Measurements from ENCODE around the gene TULP4. TPM values are rescaled to one million over a fixed set of nuclear protein-coding genes. Genes with fewer than 3 reads are reported as not detected.

TULP4 gene
- total RNA-seq, 2 donors from 2014 or later = 140 to 199 TPM

- Histone ChIP-seq H3K27ac (no peak overlapping the region), H3K36me3 (no peaks in the 10 kb centered on the region), H3K27me3 (no peaks in the 10 kb centered on the region), H3K4me1 (peaks cover 0 to 3% of the 10 kb centered on the region in 2 donors), H3K9me3 (peaks cover 0 to 4% of the 10 kb centered on the region in 2 donors), H3K4me3 (no peak overlapping the region)
- TF ChIP-seq CTCF (IDR thresholded peaks at IDR 0.05) = no peak
- DNase-seq (ENCODE audit: low spot score) = no peak
Observed at GRCh38 chr6:158329531-158329930, 17.3 kb downstream of the TULP4 start.

GRCh38 chr6:158330016-158330415, 17.8 kb downstream of the TULP4 start:
- DNase-seq (ENCODE audit: low spot score) = no peak
- TF ChIP-seq CTCF (IDR thresholded peaks at IDR 0.05) = no peak
- H3K4me3 ChIP-seq = no peak overlapping the region

DNA sequence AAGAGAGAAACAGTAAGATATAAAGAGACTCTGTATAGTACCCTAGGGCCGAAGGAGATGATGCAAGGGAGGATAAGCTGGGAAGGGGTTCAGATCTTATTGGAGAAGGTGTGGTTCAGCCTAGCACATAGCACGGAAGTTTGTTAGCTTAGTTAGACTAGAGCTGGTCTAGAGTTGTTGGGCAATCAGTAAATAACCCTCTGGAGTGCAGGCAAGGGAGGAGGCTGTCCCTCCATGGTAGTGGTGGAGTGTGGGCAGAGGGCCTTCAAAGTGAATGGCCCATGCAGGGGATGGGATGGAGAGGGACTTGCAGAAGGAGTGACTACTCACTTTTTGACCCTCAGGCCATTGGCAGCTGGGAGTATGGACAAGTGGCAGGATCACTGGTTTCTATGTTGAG, 20.0 kb downstream of the TULP4 start:
- DNase-seq (ENCODE audit: low spot score) = no peak
- no peak for TF ChIP-seq CTCF (IDR thresholded peaks at IDR 0.05)
- no peaks in the 10 kb centered on the region for H3K27me3 ChIP-seq

More at GRCh38 chr6:158330016-158330415, 17.8 kb downstream of the TULP4 start:
- H3K27me3 ChIP-seq = no peaks in the 10 kb centered on the region
- no peak overlapping the region for H3K27ac ChIP-seq
- H3K9me3 ChIP-seq = peaks cover 0 to 4% of the 10 kb centered on the region in 2 donors
- H3K4me1 ChIP-seq = no peaks in the 10 kb centered on the region
- H3K36me3 ChIP-seq = no peaks in the 10 kb centered on the region

GRCh38 chr6:158333094-158333493, 20.8 kb downstream of the TULP4 start:
- no peak for DNase-seq (ENCODE audit: low spot score)
- Histone ChIP-seq H3K4me3 (no peak overlapping the region), H3K4me1 (no peaks in the 10 kb centered on the region), H3K27me3 (no peaks in the 10 kb centered on the region), H3K9me3 (peaks cover 0 to 4% of the 10 kb centered on the region in 2 donors), H3K36me3 (no peaks in the 10 kb centered on the region), H3K27ac (no peak overlapping the region)
- TF ChIP-seq CTCF (IDR thresholded peaks at IDR 0.05) = no peak

More for the DNA sequence above, 20.0 kb downstream of the TULP4 start:
- peaks cover 0 to 4% of the 10 kb centered on the region in 2 donors for H3K9me3 ChIP-seq
- no peaks in the 10 kb centered on the region for H3K4me1 ChIP-seq
- no peaks in the 10 kb centered on the region for H3K36me3 ChIP-seq
- H3K4me3 ChIP-seq = no peak overlapping the region
- no peak overlapping the region for H3K27ac ChIP-seq

- H3K27ac ChIP-seq = no peak overlapping the region
- DNase-seq (ENCODE audit: low spot score) = no peak
- no peak for TF ChIP-seq CTCF (IDR thresholded peaks at IDR 0.05)
- H3K9me3 ChIP-seq = peaks cover 0 to 4% of the 10 kb centered on the region in 2 donors
- H3K4me3 ChIP-seq = no peak overlapping the region
- no peaks in the 10 kb centered on the region for H3K27me3 ChIP-seq
- H3K36me3 ChIP-seq = no peaks in the 10 kb centered on the region
- H3K4me1 ChIP-seq = no peaks in the 10 kb centered on the region
Observed at GRCh38 chr6:158334534-158334933, 22.3 kb downstream of the TULP4 start.

GRCh38 chr6:158337332-158337731, 25.1 kb downstream of the TULP4 start:
- Histone ChIP-seq H3K9me3 (peaks cover 0 to 4% of the 10 kb centered on the region in 2 donors), H3K27ac (no peak overlapping the region), H3K4me3 (no peak overlapping the region), H3K4me1 (no peaks in the 10 kb centered on the region), H3K27me3 (no peaks in the 10 kb centered on the region), H3K36me3 (no peaks in the 10 kb centered on the region)
- DNase-seq (ENCODE audit: low spot score) = no peak
- TF ChIP-seq CTCF (IDR thresholded peaks at IDR 0.05) = no peak

All from right atrium auricular region (tissue), 2 donors.